Neural progenitor cell (in vitro differentiated cells): ENCODE data around the gene DHRS11. TPM values are rescaled to one million over a fixed set of nuclear protein-coding genes. Genes with fewer than 3 reads are reported as not detected.

ENCODE experiments used
- DNase-seq: peaks from one replicate; pipeline ENCODE4 v3.0.0-alpha.2; 2016; ENCODE audit warnings: low spot score
- H2AFZ ChIP-seq: fragments of 200-600 bp; sonication (generic); replicated peaks from 2 replicates; pipeline ENCODE4 v1.6.1; 2016; ENCODE audit warnings: antibody characterized with exemption
- H3F3A ChIP-seq: fragments of 200-600 bp; sonication (generic); 2 replicates; pipeline ENCODE4 v1.6.1; 2016; ENCODE audit warnings: antibody characterized with exemption, low read depth
- H3K27ac ChIP-seq: fragments of 200-600 bp; sonication (generic); 2 replicates; pipeline ENCODE4 v1.5.1; 2016; ENCODE audit warnings: mild to moderate bottlenecking
- H3K27me3 ChIP-seq: fragments of 200-600 bp; sonication (generic); 2 replicates; pipeline ENCODE4 v1.6.1; 2016; ENCODE audit warnings: mild to moderate bottlenecking, moderate library complexity
- H3K36me3 ChIP-seq: fragments of 200-600 bp; sonication (generic); 2 replicates; pipeline ENCODE4 v1.5.1; 2016
- H3K4me1 ChIP-seq: fragments of 200-600 bp; sonication (generic); 2 replicates; pipeline ENCODE4 v1.6.1; 2016; ENCODE audit warnings: mixed run types
- H3K4me2 ChIP-seq: fragments of 200-600 bp; sonication (generic); 2 replicates; pipeline ENCODE4 v1.6.1; 2016
- H3K4me3 ChIP-seq: fragments of 200-600 bp; sonication (generic); 2 replicates; pipeline ENCODE4 v1.5.1; 2016
- H3K79me2 ChIP-seq: fragments of 200-600 bp; sonication (generic); 2 replicates; pipeline ENCODE4 v1.6.1; 2016; ENCODE audit warnings: low read depth
- H3K9ac ChIP-seq: fragments of 200-600 bp; sonication (generic); 2 replicates; pipeline ENCODE4 v1.6.1; 2016
- H3K9me3 ChIP-seq: fragments of 200-600 bp; sonication (generic); 2 replicates; pipeline ENCODE4 v1.5.1; 2016; ENCODE audit warnings: low read depth
- H4K20me1 ChIP-seq: fragments of 200-600 bp; sonication (generic); 2 replicates; pipeline ENCODE4 v1.6.1; 2016; ENCODE audit warnings: low read depth
- H3K27ac Mint-ChIP-seq: 3 replicates; pipeline ENCODE4 v1.8.0; 2021; ENCODE audit warnings: mixed read lengths
- H3K27me3 Mint-ChIP-seq: 2 replicates; pipeline ENCODE4 v1.8.0; 2022; ENCODE audit warnings: low read depth, mild to moderate bottlenecking, inconsistent platforms, moderate library complexity, mixed read lengths; ENCODE audit not compliant: insufficient read depth
- H3K36me3 Mint-ChIP-seq: 3 replicates; pipeline ENCODE4 v1.8.0; 2021; ENCODE audit warnings: mixed read lengths
- H3K4me1 Mint-ChIP-seq: 3 replicates; pipeline ENCODE4 v1.8.0; 2021; ENCODE audit warnings: mixed read lengths
- H3K4me3 Mint-ChIP-seq: 3 replicates; pipeline ENCODE4 v1.8.0; 2021; ENCODE audit warnings: mild to moderate bottlenecking, moderate library complexity, mixed read lengths
- H3K9me3 Mint-ChIP-seq: 3 replicates; pipeline ENCODE4 v1.8.0; 2020; ENCODE audit warnings: mixed read lengths
- EZH2 ChIP-seq: fragments of 200-600 bp; sonication (generic); IDR thresholded peaks from 2 replicates; pipeline ENCODE4 v1.6.1; 2017; ENCODE audit warnings: antibody characterized with exemption, mild to moderate bottlenecking, moderate library complexity
- EZH2phosphoT487 ChIP-seq: fragments of 200-600 bp; sonication (generic); IDR thresholded peaks from 2 replicates; pipeline ENCODE4 v1.6.1; 2017; ENCODE audit warnings: antibody characterized with exemption
- total RNA-seq: library from RNA; depleted of rRNA; stranded (reverse); fragments of >200 nt; gene quantifications from 2 replicates; pipeline ENCODE4 v1.2.3, GENCODE V29; 2015; ENCODE audit warnings: low replicate concordance
- TF ChIP-seq, protein P1 (sequence below): fragments of 200-600 bp; sonication (generic); IDR thresholded peaks from 2 replicates; pipeline ENCODE4 v1.5.1; 2017; ENCODE audit warnings: antibody characterized with exemption, mild to moderate bottlenecking

DHRS11 gene
- total RNA-seq, 1 donor from 2014 or later: 14.4 TPM

DNA sequence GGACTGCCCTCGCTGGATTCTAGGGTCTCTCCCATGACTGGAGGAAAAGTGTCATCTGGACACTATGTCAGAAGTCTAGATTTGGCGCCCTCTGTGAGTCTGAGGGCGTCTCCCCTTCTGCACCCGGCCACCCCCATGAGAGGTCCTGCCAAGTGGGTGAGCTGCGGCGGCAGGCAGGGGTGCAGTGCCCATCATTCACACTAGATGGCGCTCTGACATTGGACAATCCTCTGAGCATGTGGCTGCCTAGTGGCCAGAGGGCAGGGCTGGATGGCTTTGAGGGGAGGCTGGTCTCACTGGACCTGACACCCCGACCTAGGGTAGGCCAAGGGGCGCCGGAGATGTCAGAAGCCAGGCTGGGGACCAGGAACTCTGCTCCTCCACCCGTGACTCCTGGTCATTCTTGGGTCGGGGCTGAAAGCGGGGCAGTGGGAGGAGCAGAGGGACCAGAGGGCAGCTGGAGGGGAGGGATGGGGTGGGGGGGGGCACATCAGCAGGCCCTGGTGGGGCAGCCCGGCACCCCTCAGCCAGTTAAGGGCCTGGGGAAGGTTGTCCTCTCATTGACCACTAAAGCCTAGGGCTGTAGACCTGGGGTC lies 37.7 kb downstream of the DHRS11 start:
- peaks cover 34% of the 10 kb centered on the region for H3F3A ChIP-seq
- no peaks in the 10 kb centered on the region for H3K9me3 Mint-ChIP-seq
- H3K27me3 ChIP-seq: peaks cover 8% of the 10 kb centered on the region
- no peak overlapping the region for H3K27ac ChIP-seq
- H3K9me3 ChIP-seq: no peaks in the 10 kb centered on the region
- H3K4me3 Mint-ChIP-seq: no peak overlapping the region
- TF ChIP-seq, protein P1, sequence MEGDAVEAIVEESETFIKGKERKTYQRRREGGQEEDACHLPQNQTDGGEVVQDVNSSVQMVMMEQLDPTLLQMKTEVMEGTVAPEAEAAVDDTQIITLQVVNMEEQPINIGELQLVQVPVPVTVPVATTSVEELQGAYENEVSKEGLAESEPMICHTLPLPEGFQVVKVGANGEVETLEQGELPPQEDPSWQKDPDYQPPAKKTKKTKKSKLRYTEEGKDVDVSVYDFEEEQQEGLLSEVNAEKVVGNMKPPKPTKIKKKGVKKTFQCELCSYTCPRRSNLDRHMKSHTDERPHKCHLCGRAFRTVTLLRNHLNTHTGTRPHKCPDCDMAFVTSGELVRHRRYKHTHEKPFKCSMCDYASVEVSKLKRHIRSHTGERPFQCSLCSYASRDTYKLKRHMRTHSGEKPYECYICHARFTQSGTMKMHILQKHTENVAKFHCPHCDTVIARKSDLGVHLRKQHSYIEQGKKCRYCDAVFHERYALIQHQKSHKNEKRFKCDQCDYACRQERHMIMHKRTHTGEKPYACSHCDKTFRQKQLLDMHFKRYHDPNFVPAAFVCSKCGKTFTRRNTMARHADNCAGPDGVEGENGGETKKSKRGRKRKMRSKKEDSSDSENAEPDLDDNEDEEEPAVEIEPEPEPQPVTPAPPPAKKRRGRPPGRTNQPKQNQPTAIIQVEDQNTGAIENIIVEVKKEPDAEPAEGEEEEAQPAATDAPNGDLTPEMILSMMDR: peak; percentile 97
- no peak for TF ChIP-seq EZH2
- TF ChIP-seq EZH2phosphoT487: no peak
- H3K79me2 ChIP-seq: no peaks in the 10 kb centered on the region
- H3K4me1 Mint-ChIP-seq: peaks cover 47% of the 10 kb centered on the region
- DNase-seq: peak; percentile 85
- no peak overlapping the region for H3K4me2 ChIP-seq
- H3K27ac Mint-ChIP-seq: no peak overlapping the region
- H3K4me3 ChIP-seq: no peak overlapping the region
- H4K20me1 ChIP-seq: peaks cover 6% of the 10 kb centered on the region
- H2AFZ ChIP-seq: no peak overlapping the region
- peaks cover 47% of the 10 kb centered on the region for H3K4me1 ChIP-seq
- peaks cover 14% of the 10 kb centered on the region for H3K27me3 Mint-ChIP-seq
- no peaks in the 10 kb centered on the region for H3K36me3 Mint-ChIP-seq
- H3K36me3 ChIP-seq: no peaks in the 10 kb centered on the region
- no peak overlapping the region for H3K9ac ChIP-seq

- Mint-ChIP-seq H3K36me3 (no peaks in the 10 kb centered on the region), H3K9me3 (no peaks in the 10 kb centered on the region), H3K27ac (no peak overlapping the region), H3K27me3 (peaks cover 14% of the 10 kb centered on the region), H3K4me3 (no peak overlapping the region), H3K4me1 (peaks cover 50% of the 10 kb centered on the region)
- Histone ChIP-seq H3F3A (peaks cover 34% of the 10 kb centered on the region), H3K4me2 (peak overlapping the region; percentile 25), H3K36me3 (no peaks in the 10 kb centered on the region), H3K4me3 (no peak overlapping the region), H3K79me2 (no peaks in the 10 kb centered on the region), H3K27ac (no peak overlapping the region), H2AFZ (no peak overlapping the region), H3K4me1 (peaks cover 47% of the 10 kb centered on the region), H4K20me1 (peaks cover 6% of the 10 kb centered on the region), H3K27me3 (peaks cover 15% of the 10 kb centered on the region), H3K9me3 (no peaks in the 10 kb centered on the region), H3K9ac (no peak overlapping the region)
- DNase-seq: peak; percentile 60
- TF ChIP-seq, protein P1: no peak
- TF ChIP-seq EZH2phosphoT487 (no peak), EZH2 (no peak)
Measured at GRCh38 chr17:36629970-36630502, 38.4 kb downstream of the DHRS11 start.

GRCh38 chr17:36631022-36631421 lies 39.3 kb downstream of the DHRS11 start:
- peaks cover 14% of the 10 kb centered on the region for H3K27me3 Mint-ChIP-seq

More at GRCh38 chr17:36631022-36631421, 39.3 kb downstream of the DHRS11 start:
- no peak overlapping the region for H3K4me2 ChIP-seq
- TF ChIP-seq, protein P1: no peak
- TF ChIP-seq EZH2phosphoT487 (no peak), EZH2 (no peak)
- no peaks in the 10 kb centered on the region for H3K79me2 ChIP-seq
- H3K36me3 Mint-ChIP-seq: no peaks in the 10 kb centered on the region
- no peaks in the 10 kb centered on the region for H3K9me3 ChIP-seq
- H3K36me3 ChIP-seq: no peaks in the 10 kb centered on the region
- no peak for DNase-seq
- H3K9ac ChIP-seq: no peak overlapping the region
- H3K27ac ChIP-seq: no peak overlapping the region
- H3K4me1 ChIP-seq: peaks cover 47% of the 10 kb centered on the region
- H2AFZ ChIP-seq: no peak overlapping the region
- H3K4me1 Mint-ChIP-seq: peaks cover 49% of the 10 kb centered on the region
- H3F3A ChIP-seq: peaks cover 34% of the 10 kb centered on the region
- no peak overlapping the region for H3K27ac Mint-ChIP-seq
- no peaks in the 10 kb centered on the region for H3K9me3 Mint-ChIP-seq
- peaks cover 16% of the 10 kb centered on the region for H3K27me3 ChIP-seq
- peak overlapping the region; percentile 52 for H3K4me3 Mint-ChIP-seq
- H4K20me1 ChIP-seq: peaks cover 6% of the 10 kb centered on the region
- no peak overlapping the region for H3K4me3 ChIP-seq
